Ishikawa (cell line): ENCODE measurements around the gene KIF3A.

Experiments used
- CEBPB ChIP-seq: IDR thresholded peaks from 2 replicates; pipeline ENCODE4 v1.6.1; 2012
- CREB1 ChIP-seq: IDR thresholded peaks from 2 replicates; pipeline ENCODE4 v1.6.1; 2012; ENCODE audit warnings: low read depth
- EGR1 ChIP-seq: IDR thresholded peaks from 2 replicates; pipeline ENCODE4 v1.6.1; 2012
- EP300 ChIP-seq: IDR thresholded peaks from 2 replicates; pipeline ENCODE4 v1.6.1; 2012; ENCODE audit warnings: borderline replicate concordance
- FOXM1 ChIP-seq: IDR thresholded peaks from 2 replicates; pipeline ENCODE4 v1.6.1; 2012; ENCODE audit warnings: low read depth, borderline replicate concordance
- MAX ChIP-seq: IDR thresholded peaks from 2 replicates; pipeline ENCODE4 v1.6.1; 2012
- RAD21 ChIP-seq: IDR thresholded peaks from 2 replicates; pipeline ENCODE4 v1.6.1; 2012; ENCODE audit warnings: low read depth
- TAF1 ChIP-seq: IDR thresholded peaks from 2 replicates; pipeline ENCODE4 v1.6.1; 2012; ENCODE audit warnings: low read depth, mild to moderate bottlenecking
- TCF12 ChIP-seq: IDR thresholded peaks from 2 replicates; pipeline ENCODE4 v1.6.1; 2012; ENCODE audit warnings: low read depth
- TEAD4 ChIP-seq: IDR thresholded peaks from 2 replicates; pipeline ENCODE4 v1.6.1; 2012
- YY1 ChIP-seq: IDR thresholded peaks from 2 replicates; pipeline ENCODE4 v1.6.1; 2012; ENCODE audit warnings: low read depth
- ZBTB7A ChIP-seq: IDR thresholded peaks from 2 replicates; pipeline ENCODE4 v1.6.1; 2012; ENCODE audit warnings: low read depth
- TF ChIP-seq, protein P1 (sequence below): IDR thresholded peaks from 2 replicates; pipeline ENCODE4 v1.6.1; 2012; ENCODE audit warnings: low read depth, mild to moderate bottlenecking

GRCh38 chr5:132749506-132749905 lies 12.2 kb upstream of the KIF3A start:
- no peak for TF ChIP-seq EP300
- TF ChIP-seq, protein P1, sequence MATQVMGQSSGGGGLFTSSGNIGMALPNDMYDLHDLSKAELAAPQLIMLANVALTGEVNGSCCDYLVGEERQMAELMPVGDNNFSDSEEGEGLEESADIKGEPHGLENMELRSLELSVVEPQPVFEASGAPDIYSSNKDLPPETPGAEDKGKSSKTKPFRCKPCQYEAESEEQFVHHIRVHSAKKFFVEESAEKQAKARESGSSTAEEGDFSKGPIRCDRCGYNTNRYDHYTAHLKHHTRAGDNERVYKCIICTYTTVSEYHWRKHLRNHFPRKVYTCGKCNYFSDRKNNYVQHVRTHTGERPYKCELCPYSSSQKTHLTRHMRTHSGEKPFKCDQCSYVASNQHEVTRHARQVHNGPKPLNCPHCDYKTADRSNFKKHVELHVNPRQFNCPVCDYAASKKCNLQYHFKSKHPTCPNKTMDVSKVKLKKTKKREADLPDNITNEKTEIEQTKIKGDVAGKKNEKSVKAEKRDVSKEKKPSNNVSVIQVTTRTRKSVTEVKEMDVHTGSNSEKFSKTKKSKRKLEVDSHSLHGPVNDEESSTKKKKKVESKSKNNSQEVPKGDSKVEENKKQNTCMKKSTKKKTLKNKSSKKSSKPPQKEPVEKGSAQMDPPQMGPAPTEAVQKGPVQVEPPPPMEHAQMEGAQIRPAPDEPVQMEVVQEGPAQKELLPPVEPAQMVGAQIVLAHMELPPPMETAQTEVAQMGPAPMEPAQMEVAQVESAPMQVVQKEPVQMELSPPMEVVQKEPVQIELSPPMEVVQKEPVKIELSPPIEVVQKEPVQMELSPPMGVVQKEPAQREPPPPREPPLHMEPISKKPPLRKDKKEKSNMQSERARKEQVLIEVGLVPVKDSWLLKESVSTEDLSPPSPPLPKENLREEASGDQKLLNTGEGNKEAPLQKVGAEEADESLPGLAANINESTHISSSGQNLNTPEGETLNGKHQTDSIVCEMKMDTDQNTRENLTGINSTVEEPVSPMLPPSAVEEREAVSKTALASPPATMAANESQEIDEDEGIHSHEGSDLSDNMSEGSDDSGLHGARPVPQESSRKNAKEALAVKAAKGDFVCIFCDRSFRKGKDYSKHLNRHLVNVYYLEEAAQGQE, result no peak
- no peak for TF ChIP-seq CEBPB
- no peak for TF ChIP-seq MAX
- TF ChIP-seq TCF12, result no peak
- TF ChIP-seq RAD21, result no peak
- TF ChIP-seq EGR1, result no peak
- TF ChIP-seq TAF1, result no peak
- TF ChIP-seq CREB1, result no peak
- TF ChIP-seq YY1, result no peak
- TF ChIP-seq TEAD4, result no peak
- TF ChIP-seq FOXM1, result no peak
- no peak for TF ChIP-seq ZBTB7A
